Urinary bladder (tissue), 4 donors: ENCODE data around the gene PDE1A. TPM values are rescaled to one million over a fixed set of nuclear protein-coding genes. Genes with fewer than 3 reads are reported as not detected.

Experiments used
- DNase-seq: peaks from one replicate; pipeline ENCODE4 v3.0.0-alpha.2; 2015; ENCODE audit errors: extremely low spot score
- H3K27ac ChIP-seq: one replicate; pipeline ENCODE4 v1.5.1; 2013; ENCODE audit warnings: low read depth, mild to moderate bottlenecking, moderate library complexity
- H3K36me3 ChIP-seq: one replicate; pipeline ENCODE4 v1.6.1; 2013; ENCODE audit warnings: mild to moderate bottlenecking, moderate library complexity; ENCODE audit not compliant: insufficient read depth
- H3K4me1 ChIP-seq: one replicate; pipeline ENCODE4 v1.6.1; 2013; ENCODE audit warnings: mild to moderate bottlenecking, moderate library complexity; ENCODE audit not compliant: insufficient read depth
- H3K4me3 ChIP-seq: one replicate; pipeline ENCODE4 v1.5.1; 2013; ENCODE audit warnings: low read depth, low read length
- WGBS: extraction: QIAGEN DNeasy Blood & Tissue Kit; methylation state at CpG from one replicate; pipeline ENCODE4 v1.1.7; 2013; 5-methylcytosine and 5-hydroxymethylcytosine counted together
- polyA plus RNA-seq: library from polyadenylated mRNA; stranded (reverse); fragments of 200-250 nt; gene quantifications from one replicate; pipeline ENCODE4 v1.2.3, GENCODE V29; 2013
- total RNA-seq: library from RNA; depleted of rRNA; stranded (reverse); fragments of >200 nt; gene quantifications from one replicate; pipeline ENCODE4 v1.2.3, GENCODE V29; 2014
- donor health status: healthy with polysubstance abuse.
- donor health status: healthy.

PDE1A gene
- total and polyA plus RNA-seq, 2 donors = 17.1 to 49.9 TPM

DNA sequence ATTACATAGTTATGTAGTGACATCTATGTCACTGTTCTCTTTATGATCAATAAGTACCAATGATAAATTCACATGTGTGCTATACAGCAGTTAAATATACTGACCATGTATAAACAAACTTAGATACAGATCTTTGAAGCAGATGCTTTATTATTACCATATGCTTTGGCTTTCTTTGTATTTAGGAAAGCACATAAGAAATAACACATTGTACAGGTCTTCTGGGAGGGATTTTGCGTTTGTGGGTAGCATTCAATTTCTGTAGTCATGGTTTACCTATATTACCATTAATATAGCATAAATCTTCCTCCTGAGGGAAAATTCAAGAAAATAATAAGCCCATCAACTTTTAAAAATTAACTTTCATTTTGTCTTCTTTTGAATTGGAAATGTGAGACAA lies 1.6 kb upstream of the PDE1A start:
- Histone ChIP-seq H3K4me3 (no peak overlapping the region), H3K36me3 (no peaks in the 10 kb centered on the region), H3K27ac (no peak overlapping the region), H3K4me1 (no peaks in the 10 kb centered on the region)
- 95% methylated on average over 1 of the region's 1 CpG for WGBS
- DNase-seq = no peak

DNA sequence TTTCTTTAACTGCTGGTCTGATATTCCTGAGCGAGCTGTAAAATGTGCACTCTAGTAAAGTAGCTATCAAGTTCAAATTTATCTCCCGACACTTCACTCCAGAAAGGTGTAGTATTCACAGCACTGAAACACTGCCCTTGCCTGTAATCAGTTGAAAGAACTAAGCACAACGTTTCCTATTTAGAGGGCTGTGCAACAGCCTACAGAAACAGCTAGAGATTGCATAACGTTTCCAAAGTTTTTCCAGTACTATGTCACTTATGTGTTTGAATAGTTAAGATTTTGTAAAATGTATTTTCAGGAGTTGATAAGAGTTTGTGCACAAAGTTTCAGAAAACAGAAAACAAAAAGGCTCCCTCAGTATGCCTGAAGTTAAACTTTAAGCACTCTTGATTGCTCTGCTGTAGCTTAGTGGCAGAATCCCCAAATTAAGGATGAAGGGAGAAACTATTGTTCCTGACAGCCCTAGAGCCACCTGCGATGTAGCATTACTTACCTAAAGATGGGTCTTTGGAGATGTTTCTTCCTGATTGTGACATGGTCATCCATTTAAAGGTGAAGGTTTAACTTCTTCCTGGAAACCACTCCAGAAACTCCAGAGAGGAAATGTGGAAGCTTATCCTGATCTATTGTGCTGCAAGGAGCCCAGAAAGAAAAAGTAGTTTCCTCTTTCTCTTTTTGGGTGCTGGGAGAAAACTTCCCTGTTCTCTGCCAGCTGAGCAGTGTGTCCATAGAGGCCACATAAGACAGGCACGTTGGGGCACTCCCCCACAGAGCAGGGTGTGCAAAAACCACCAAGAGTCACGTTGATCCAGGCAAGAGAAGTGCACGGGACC lies 536 bp downstream of the PDE1A start:
- H3K36me3 ChIP-seq = no peaks in the 10 kb centered on the region
- peak overlapping the region; percentile 44 for H3K4me3 ChIP-seq
- H3K27ac ChIP-seq = no peak overlapping the region
- WGBS = 15% methylated on average over 8 of the region's 8 CpGs
- no peaks in the 10 kb centered on the region for H3K4me1 ChIP-seq
- DNase-seq = no peak

DNA sequence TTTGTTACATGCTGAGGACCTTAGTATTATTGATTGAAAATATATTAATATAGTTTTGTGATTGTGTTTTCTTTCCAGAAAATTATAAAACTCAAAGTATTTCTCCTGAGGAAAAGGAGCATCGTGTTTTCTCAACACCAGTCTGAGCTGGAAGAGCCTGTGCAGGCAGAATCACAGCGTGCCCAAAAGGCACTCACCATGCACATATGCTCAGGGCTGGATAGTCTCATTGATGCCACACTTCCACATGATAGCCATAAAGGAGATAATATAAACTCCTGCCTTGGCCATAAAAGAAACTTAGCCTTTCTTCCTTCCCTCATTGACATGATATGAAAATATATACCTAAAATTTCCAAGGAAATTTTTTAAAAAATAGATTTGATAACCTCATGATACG lies 4.0 kb downstream of the PDE1A start:
- DNase-seq = no peak
- H3K27ac ChIP-seq = no peak overlapping the region
- H3K36me3 ChIP-seq = no peaks in the 10 kb centered on the region
- no peaks in the 10 kb centered on the region for H3K4me1 ChIP-seq
- 72% methylated on average over 3 of the region's 3 CpGs for WGBS
- no peak overlapping the region for H3K4me3 ChIP-seq

DNA sequence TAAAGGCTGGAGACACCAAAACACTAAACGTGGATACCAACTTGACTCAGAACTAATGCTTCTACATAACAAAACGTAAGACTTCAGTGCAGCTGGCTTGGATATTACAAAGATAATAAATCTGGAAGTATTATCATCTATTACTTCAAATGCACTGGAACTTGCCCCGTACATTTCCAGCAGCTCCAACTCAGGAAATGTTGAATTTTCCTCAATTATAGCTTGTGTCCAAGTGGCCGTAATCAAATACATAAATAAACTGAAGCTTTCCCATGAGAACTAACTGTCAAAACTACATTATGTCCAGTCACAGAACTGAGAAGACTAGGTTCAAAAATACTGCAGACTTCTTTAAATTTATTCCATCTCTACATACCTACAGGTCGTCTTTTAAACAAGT lies 6.2 kb downstream of the PDE1A start:
- Histone ChIP-seq H3K4me1 (no peaks in the 10 kb centered on the region), H3K27ac (no peak overlapping the region), H3K36me3 (no peaks in the 10 kb centered on the region), H3K4me3 (no peak overlapping the region)
- 45% methylated on average over 5 of the region's 5 CpGs for WGBS
- no peak for DNase-seq

DNA sequence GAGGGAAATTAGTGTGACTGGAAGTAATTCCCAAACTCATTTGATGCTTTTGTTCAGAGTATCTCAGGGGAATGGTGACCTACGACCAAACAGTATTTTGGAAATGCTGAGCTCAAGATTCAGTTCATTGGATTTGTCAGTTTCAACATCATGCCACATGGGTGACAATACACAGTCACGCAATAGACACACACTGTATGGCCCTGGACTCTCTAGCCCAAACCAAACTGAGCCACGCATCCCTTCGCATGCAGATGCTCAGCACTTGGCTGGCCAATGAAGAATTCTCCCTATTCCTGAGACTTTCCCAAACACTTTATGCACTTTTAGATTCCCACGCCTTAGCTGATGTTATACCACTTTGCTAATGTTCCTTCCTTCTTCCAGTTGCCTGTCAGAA lies 10.0 kb downstream of the PDE1A start:
- H3K27ac ChIP-seq = no peak overlapping the region
- no peaks in the 10 kb centered on the region for H3K36me3 ChIP-seq
- H3K4me3 ChIP-seq = no peak overlapping the region
- no peaks in the 10 kb centered on the region for H3K4me1 ChIP-seq
- 94% methylated on average over 5 of the region's 5 CpGs for WGBS
- no peak for DNase-seq

DNA sequence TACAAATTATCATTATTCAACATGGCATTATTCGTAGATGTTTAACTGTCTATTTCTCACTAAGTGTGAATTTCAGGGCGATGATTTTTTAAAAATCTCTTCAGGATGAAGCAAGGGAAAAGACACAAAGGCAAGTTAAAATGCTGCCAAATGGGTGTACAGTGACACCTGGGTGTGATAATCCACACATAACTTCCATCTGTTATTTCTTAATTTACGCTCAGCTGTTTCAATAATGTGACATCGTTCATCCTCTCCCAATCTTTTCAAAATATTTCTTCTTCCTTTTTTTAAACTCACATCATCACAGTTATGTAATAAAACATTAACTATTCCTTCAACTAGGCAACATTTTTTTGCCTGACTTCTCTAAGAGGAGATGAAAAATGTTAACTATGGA lies 10.6 kb downstream of the PDE1A start:
- 89% methylated on average over 4 of the region's 4 CpGs for WGBS
- H3K4me1 ChIP-seq = no peaks in the 10 kb centered on the region

DNA sequence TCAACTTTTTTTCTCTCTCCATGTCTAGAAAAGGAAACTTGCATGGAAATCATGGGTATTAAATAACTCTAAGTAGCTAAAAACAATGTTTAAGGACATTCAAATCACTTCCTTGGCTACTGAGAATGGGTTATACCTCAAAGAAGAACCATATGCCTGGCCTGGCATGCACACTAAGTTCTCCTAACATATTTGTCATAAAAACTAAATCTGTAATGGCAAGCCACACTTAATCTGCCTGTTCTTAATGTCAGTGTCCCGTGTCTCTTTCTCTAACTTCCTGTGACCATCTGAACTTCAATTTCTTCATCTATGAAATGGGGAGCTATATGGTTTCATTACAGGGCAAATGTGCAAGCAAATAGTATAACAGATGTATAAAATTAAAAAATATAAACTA lies 11.1 kb downstream of the PDE1A start:
- Histone ChIP-seq H3K36me3 (no peaks in the 10 kb centered on the region), H3K4me3 (no peak overlapping the region), H3K27ac (no peak overlapping the region), H3K4me1 (no peaks in the 10 kb centered on the region)
- 57% methylated on average over 1 of the region's 1 CpG for WGBS
- DNase-seq = no peak

More for the DNA sequence above, 10.6 kb downstream of the PDE1A start:
- H3K36me3 ChIP-seq = no peaks in the 10 kb centered on the region
- H3K27ac ChIP-seq = no peak overlapping the region
- DNase-seq = no peak
- H3K4me3 ChIP-seq = no peak overlapping the region

DNA sequence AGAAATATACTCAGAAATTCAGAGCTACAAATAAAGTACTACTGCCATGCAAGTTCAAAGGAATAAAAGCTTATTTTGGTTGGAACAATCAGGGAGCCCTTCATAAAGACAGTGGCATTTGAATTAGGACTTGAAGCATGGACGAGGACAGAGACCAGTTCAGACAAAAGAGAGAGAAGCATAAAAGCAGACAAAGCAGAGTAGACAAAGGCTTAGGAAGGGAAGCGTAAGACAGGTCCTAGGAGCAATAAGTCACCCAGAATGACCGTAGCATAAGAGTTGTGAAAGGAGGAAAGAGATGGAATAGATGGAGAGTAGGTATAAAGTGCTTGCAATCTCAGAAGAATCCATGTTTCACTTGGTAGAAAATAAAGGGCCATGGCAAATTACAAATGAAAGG lies 14.0 kb downstream of the PDE1A start:
- H3K4me3 ChIP-seq = no peak overlapping the region
- no peak overlapping the region for H3K27ac ChIP-seq
- H3K4me1 ChIP-seq = no peaks in the 10 kb centered on the region
- 96% methylated on average over 3 of the region's 3 CpGs for WGBS
- no peak for DNase-seq
- no peaks in the 10 kb centered on the region for H3K36me3 ChIP-seq

DNA sequence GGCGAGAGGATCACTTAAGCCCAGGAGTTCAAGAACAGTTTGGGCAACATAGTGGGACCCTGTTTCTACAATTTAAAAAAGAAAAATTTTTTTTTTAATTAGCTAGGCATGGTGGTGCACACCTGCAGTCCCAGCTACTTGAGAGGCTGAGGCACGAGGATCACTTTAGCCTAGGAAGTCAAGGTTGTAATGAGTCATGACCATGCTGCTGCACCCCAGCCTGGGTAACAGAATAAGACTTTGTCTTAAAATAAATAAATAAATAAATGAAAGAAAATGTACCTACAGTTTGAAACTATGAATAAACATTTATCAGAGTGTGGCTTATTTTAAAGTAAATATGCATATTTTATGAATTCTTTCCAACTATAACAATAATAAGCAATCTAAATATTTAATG lies 16.7 kb downstream of the PDE1A start:
- Histone ChIP-seq H3K4me1 (no peaks in the 10 kb centered on the region), H3K4me3 (no peak overlapping the region), H3K27ac (no peak overlapping the region), H3K36me3 (no peaks in the 10 kb centered on the region)
- no peak for DNase-seq
- 91% methylated on average over 2 of the region's 2 CpGs for WGBS

DNA sequence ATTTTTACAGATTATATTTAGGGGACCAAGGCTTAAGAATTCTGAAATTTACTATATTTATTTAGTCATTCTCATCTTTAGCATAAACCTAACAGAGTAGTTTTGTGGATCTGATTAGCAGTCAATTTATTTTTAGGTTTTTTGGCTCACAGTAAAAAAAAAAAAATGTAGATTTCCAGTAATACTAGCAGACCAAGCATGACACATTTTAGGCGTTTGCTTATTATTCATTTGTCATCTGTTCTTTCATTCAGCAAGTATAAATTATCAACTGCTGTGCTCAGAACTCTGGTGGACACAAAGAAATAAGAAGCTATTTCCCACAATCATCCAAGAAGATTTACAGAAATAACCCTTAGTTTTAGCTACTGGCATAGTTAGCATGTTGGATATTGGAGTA lies 20.6 kb downstream of the PDE1A start:
- no peaks in the 10 kb centered on the region for H3K4me1 ChIP-seq
- WGBS = 55% methylated on average over 1 of the region's 1 CpG
- DNase-seq = no peak
- H3K27ac ChIP-seq = no peak overlapping the region
- H3K4me3 ChIP-seq = no peak overlapping the region
- H3K36me3 ChIP-seq = no peaks in the 10 kb centered on the region

DNA sequence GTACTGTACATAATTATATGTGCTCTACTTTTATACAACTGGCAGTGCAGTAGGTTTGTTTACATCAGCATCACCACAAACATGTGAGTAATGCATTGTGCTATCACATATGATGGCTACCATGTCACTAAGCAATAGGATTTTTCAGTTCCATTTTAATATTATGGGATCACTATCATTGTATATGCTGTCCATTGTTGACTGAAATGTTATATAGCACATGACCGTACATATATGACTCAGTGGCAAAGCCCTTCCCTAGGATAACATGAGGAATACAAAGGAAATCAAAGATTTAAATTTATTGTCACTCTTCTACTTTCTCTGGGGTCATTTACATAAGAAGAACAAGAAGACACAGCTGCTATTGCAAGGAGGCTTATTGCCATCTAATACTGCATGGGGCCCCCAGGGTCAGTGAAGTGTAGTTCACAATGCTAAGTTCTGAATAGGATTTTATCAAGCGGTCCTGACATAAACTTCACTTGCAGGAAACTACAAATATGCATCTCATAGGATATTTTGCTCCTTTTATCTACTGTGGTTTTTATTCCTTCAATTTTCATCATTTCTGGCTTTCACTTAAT lies 21.8 kb downstream of the PDE1A start:
- no peak overlapping the region for H3K4me3 ChIP-seq
- H3K4me1 ChIP-seq = no peaks in the 10 kb centered on the region
- WGBS = 88% methylated on average over 2 of the region's 2 CpGs
- DNase-seq = no peak
- no peak overlapping the region for H3K27ac ChIP-seq
- H3K36me3 ChIP-seq = no peaks in the 10 kb centered on the region

DNA sequence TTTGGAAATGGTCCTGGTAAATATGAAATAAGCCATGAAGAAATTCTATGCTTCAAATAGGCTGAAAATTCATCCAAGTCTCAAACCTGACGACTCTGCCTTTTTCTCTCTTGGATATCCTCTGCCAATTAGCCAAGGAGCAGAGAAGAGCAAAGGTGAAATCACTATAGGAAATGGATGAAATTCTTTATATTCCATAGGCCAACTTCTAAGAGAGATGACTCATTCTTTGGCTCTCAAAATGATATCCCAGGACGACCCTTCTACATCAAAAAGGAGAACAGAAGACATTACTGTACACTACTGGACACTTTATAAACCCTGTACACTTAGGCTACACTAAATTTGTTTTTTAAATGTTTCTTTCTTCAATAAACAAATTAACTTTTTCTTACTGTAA lies 22.7 kb downstream of the PDE1A start:
- Histone ChIP-seq H3K4me3 (no peak overlapping the region), H3K27ac (no peak overlapping the region), H3K36me3 (no peaks in the 10 kb centered on the region), H3K4me1 (no peaks in the 10 kb centered on the region)
- 55% methylated on average over 2 of the region's 2 CpGs for WGBS
- DNase-seq = no peak

DNA sequence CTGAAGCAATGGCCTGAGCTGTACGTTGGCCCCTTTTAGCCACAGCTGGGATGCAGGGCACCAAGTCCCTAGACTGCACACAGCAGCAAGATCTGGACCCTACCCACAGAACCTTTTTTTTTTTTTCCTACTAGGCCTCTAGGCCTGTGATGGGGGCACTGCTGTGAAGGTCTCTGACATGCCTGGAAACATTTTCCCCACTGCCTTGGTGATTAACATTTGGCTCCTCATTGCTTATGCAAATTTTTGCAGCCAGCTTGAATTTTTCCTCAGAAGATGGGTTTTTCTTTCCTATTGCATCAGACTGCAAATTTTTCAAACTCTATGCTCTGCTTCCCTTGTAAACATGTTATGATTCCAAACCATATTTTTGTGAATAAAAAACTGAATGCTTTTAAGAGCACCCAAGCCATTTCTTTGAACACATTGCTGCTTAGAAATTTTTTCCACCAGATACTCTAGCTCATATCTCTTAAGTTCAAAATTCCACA lies 33.5 kb downstream of the PDE1A start:
- no peak for DNase-seq
- no peak overlapping the region for H3K27ac ChIP-seq
- H3K4me3 ChIP-seq = no peak overlapping the region
- no peaks in the 10 kb centered on the region for H3K36me3 ChIP-seq
- WGBS = 88% methylated on average over 1 of the region's 1 CpG
- no peaks in the 10 kb centered on the region for H3K4me1 ChIP-seq

DNA sequence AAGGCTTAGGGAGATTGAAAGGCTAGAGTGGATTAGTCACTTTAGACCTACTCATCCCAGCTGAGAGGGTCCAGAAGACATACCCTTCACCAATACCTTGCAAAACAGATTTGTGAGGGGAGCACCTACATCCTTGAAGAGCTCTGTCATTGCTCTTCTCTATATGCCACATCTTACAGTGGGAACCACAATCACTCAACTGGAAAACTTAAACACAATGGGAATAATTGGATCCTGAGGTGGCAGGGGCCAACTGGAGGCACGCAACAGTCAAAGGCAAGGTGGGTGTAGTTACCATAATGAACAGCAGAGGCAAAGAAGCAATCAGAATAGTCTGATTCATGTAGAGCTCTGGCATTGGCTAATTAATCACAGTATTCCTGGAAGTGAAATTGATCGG lies 35.4 kb downstream of the PDE1A start:
- no peak for DNase-seq
- H3K36me3 ChIP-seq = no peaks in the 10 kb centered on the region
- H3K4me1 ChIP-seq = no peaks in the 10 kb centered on the region
- WGBS = 78% methylated on average over 2 of the region's 2 CpGs
- H3K27ac ChIP-seq = no peak overlapping the region
- no peak overlapping the region for H3K4me3 ChIP-seq
